SU-DHL-6 (cell line): Measurements from ENCODE around the gene KRT82.

ENCODE experiments used
- CTCF ChIP-seq: fragments of 200-600 bp; sonication (generic); IDR thresholded peaks from one replicate; pipeline ENCODE4 v1.5.1; 2017; ENCODE audit warnings: antibody characterized with exemption, mild to moderate bottlenecking, low read length, moderate library complexity; ENCODE audit not compliant: insufficient read depth, poor library complexity, severe bottlenecking
- EZH2phosphoT487 ChIP-seq: fragments of 200-600 bp; sonication (generic), shearing (Covaris generic); conservative IDR thresholded peaks from 2 replicates; pipeline ENCODE4 v1.6.1; 2018; ENCODE audit warnings: mild to moderate bottlenecking, antibody characterized with exemption, low read length, moderate library complexity, mixed read lengths

GRCh38 chr12:52439420-52439819, 33.3 kb upstream of the KRT82 start:
- TF ChIP-seq CTCF (no peak), EZH2phosphoT487 (no peak)
